Transverse colon (tissue), 4 donors: ENCODE results near the gene ARL8B. TPM values are rescaled to one million over a fixed set of nuclear protein-coding genes. Genes with fewer than 3 reads are reported as not detected.
A peak's percentile ranks its signal among the peaks of the same experiment; 100 is the strongest.

ENCODE experiments used
- DNase-seq: peaks from one replicate; pipeline ENCODE4 v3.0.0-alpha.2; 2019
- H3K27ac ChIP-seq, 4 donors: fragments of 200-600 bp; sonication (generic); 2 replicates each; pipeline ENCODE4 v1.5.1; 2016 to 2018; ENCODE audit warnings: inconsistent platforms in 4 of 4
- H3K27me3 ChIP-seq: fragments of 200-600 bp; sonication (generic); 2 replicates; pipeline ENCODE4 v1.5.1; 2017; ENCODE audit warnings: inconsistent platforms
- H3K36me3 ChIP-seq, 4 donors: fragments of 200-600 bp; sonication (generic); 2 replicates each; pipeline ENCODE4 v1.5.1; 2017 to 2019; ENCODE audit warnings: inconsistent platforms in 4 of 4
- H3K4me1 ChIP-seq, 4 donors: fragments of 200-600 bp; sonication (generic); 2 replicates each; pipeline ENCODE4 v1.5.1; 2017 to 2020; ENCODE audit warnings: inconsistent platforms in 4 of 4
- H3K4me3 ChIP-seq, 4 donors: fragments of 200-600 bp; sonication (generic); 1 replicate in 1 of 4; 2 replicates in 3 of 4; pipeline versions ENCODE4 v1.5.1 to v1.6.1; 2017 to 2019; ENCODE audit warnings: inconsistent platforms in 4 of 4
- H3K9me3 ChIP-seq, 2 donors: fragments of 200-600 bp; sonication (generic); 2 replicates each; pipeline ENCODE4 v1.5.1; 2017 to 2019; ENCODE audit warnings: inconsistent platforms in 2 of 2
- CTCF ChIP-seq, 5 experiments: fragments of 200-600 bp in 3 of 5; fragments of 450-650 bp in 2 of 5; sonication (generic) in 3 of 5; IDR thresholded peaks; 1 replicate in 2 of 5; 2 replicates in 3 of 5; pipeline ENCODE4 v1.5.1; 2016 to 2017; ENCODE audit warnings: antibody characterized with exemption in 5 of 5, inconsistent platforms in 3 of 5, mild to moderate bottlenecking in 2 of 5, moderate library complexity in 1 of 5
- EP300 ChIP-seq: sonication (generic); formaldehyde crosslinking; IDR thresholded peaks from one replicate; pipeline ENCODE4 v1.6.1; 2017; ENCODE audit warnings: antibody characterized with exemption, low read depth
- POLR2A ChIP-seq: fragments of 450-650 bp; IDR thresholded peaks from one replicate; pipeline ENCODE4 v1.6.1; 2016; ENCODE audit warnings: antibody characterized with exemption, mild to moderate bottlenecking, moderate library complexity
- POLR2AphosphoS5 ChIP-seq, 3 donors: sonication (generic); formaldehyde crosslinking; IDR thresholded peaks; one replicate each; pipeline ENCODE4 v1.6.1; 2016; ENCODE audit warnings: antibody characterized with exemption in 3 of 3
- WGBS, 2 donors: methylation state at CpG; one replicate each; pipeline ENCODE4 v1.1.5; 2018; ENCODE audit warnings: low coverage in 1 of 2; 5-methylcytosine and 5-hydroxymethylcytosine counted together
- in situ Hi-C, 4 donors: fragments of 200-750 bp; cut with MboI; loops; one replicate each; pipeline versions ENCODE4 v1.15.0 to v1.15.1; 2017; ENCODE audit warnings: low sequenced_read_pairs in 3 of 4, low pct_ligation_motif_present in 1 of 4, low pct_unique_long_range_greater_than_20kb in 1 of 4
- intact Hi-C: fragments of 100-400 bp; cut with DNase I; formaldehyde crosslinking; loops from one replicate; pipeline ENCODE4 v1.15.1; 2023; ENCODE audit warnings: low total_unique reads
- total RNA-seq, 4 donors: library from RNA; depleted of rRNA; stranded (reverse); fragments of >200 nt; gene quantifications; one replicate each; pipeline ENCODE4 v1.1.0, GENCODE V29; 2016

ARL8B gene
- total RNA-seq, 4 donors from 2014 or later: 13.1 to 47.2 (median 31.9) TPM

GRCh38 chr3:5197022-5197421 lies 74.9 kb downstream of the ARL8B start:
- H3K4me1 ChIP-seq: peaks cover 9 to 53% (median 15%) of the 10 kb centered on the region in 4 donors
- no peak overlapping the region for H3K4me3 ChIP-seq
- H3K36me3 ChIP-seq: peaks cover 0 to 19% (median 7%) of the 10 kb centered on the region in 4 donors
- in situ Hi-C loops (no loop called here), intact Hi-C loops (no loop called here)
- peak overlapping the region; percentile 17 to 54 (median 44) for H3K27ac ChIP-seq
- TF ChIP-seq POLR2A (no peak), EP300 (no peak)
- H3K27me3 ChIP-seq: no peaks in the 10 kb centered on the region
- no peaks in the 10 kb centered on the region for H3K9me3 ChIP-seq
- no peak for DNase-seq
- 88 to 95% methylated on average over 2 to 4 of the region's 4 CpGs for WGBS, 2 donors

GRCh38 chr3:5197470-5198312 lies 75.6 kb downstream of the ARL8B start:
- Histone ChIP-seq H3K27ac (peak overlapping the region; percentile 17 to 54 (median 44)), H3K4me3 (no peak overlapping the region), H3K4me1 (peaks cover 9 to 47% (median 15%) of the 10 kb centered on the region in 4 donors), H3K9me3 (no peaks in the 10 kb centered on the region), H3K27me3 (no peaks in the 10 kb centered on the region), H3K36me3 (peaks cover 0 to 23% (median 11%) of the 10 kb centered on the region in 4 donors)
- WGBS, 2 donors: 87 to 90% methylated on average over 4 to 8 of the region's 8 CpGs
- DNase-seq: no peak
- TF ChIP-seq EP300: no peak
- TF ChIP-seq POLR2AphosphoS5 (IDR thresholded peaks at IDR 0.05): no peak
- intact Hi-C loops (no loop called here), in situ Hi-C loops (no loop called here)

GRCh38 chr3:5198313-5198677 lies 76.2 kb downstream of the ARL8B start:
- Histone ChIP-seq H3K36me3 (peaks cover 0 to 29% (median 14%) of the 10 kb centered on the region in 4 donors), H3K9me3 (no peaks in the 10 kb centered on the region), H3K4me1 (peaks cover 9 to 42% (median 15%) of the 10 kb centered on the region in 4 donors), H3K27ac (peak overlapping the region; percentile 17 to 54 (median 44)), H3K4me3 (no peak overlapping the region), H3K27me3 (no peaks in the 10 kb centered on the region)
- 84 to 85% methylated on average over 1 to 4 of the region's 4 CpGs for WGBS, 2 donors
- no peak for DNase-seq
- intact Hi-C loops (no loop called here), in situ Hi-C loops (no loop called here)
- TF ChIP-seq POLR2AphosphoS5 (IDR thresholded peaks at IDR 0.05) (no peak), CTCF (IDR thresholded peaks at IDR 0.05) (no peak), POLR2A (no peak), EP300 (no peak)

GRCh38 chr3:5198986-5199731 lies 77.1 kb downstream of the ARL8B start:
- in situ Hi-C loops (no loop called here), intact Hi-C loops (no loop called here)
- no peak for DNase-seq
- Histone ChIP-seq H3K9me3 (no peaks in the 10 kb centered on the region), H3K27ac (peak overlapping the region in 2 of 4 donors; percentile 17 to 45), H3K27me3 (no peaks in the 10 kb centered on the region), H3K36me3 (peaks cover 0 to 38% (median 17%) of the 10 kb centered on the region in 4 donors), H3K4me3 (no peak overlapping the region), H3K4me1 (peaks cover 8 to 39% (median 15%) of the 10 kb centered on the region in 4 donors)
- no peak for TF ChIP-seq EP300
- TF ChIP-seq CTCF (IDR thresholded peaks at IDR 0.05): no peak
- TF ChIP-seq POLR2AphosphoS5 (IDR thresholded peaks at IDR 0.05): no peak
- no peak for TF ChIP-seq POLR2A
- 74 to 79% methylated on average over 4 to 5 of the region's 5 CpGs for WGBS, 2 donors

- TF ChIP-seq CTCF (IDR thresholded peaks at IDR 0.05) (no peak), EP300 (no peak), POLR2A (no peak), POLR2AphosphoS5 (IDR thresholded peaks at IDR 0.05) (no peak)
- in situ Hi-C loops (no loop called here), intact Hi-C loops (no loop called here)
- no peak overlapping the region for H3K27ac ChIP-seq
- peaks cover 0 to 15% (median 2%) of the 10 kb centered on the region in 4 donors for H3K4me1 ChIP-seq
- 72 to 85% methylated on average over 6 of the region's 6 CpGs for WGBS, 2 donors
- DNase-seq: no peak
- H3K4me3 ChIP-seq: no peak overlapping the region
- peaks cover 0 to 60% (median 27%) of the 10 kb centered on the region in 4 donors for H3K36me3 ChIP-seq
- no peaks in the 10 kb centered on the region for H3K27me3 ChIP-seq
- H3K9me3 ChIP-seq: no peaks in the 10 kb centered on the region
Measured at GRCh38 chr3:5201536-5201935, 79.4 kb downstream of the ARL8B start.
